ENCODE measurements around the gene GDPD1. TPM values are rescaled to one million over a fixed set of nuclear protein-coding genes. Genes with fewer than 3 reads are reported as not detected.

Gene GDPD1
- 1.3 and 2.6 TPM in 2 replicates for total RNA-seq (2021)
- long read RNA-seq, partial matches to known transcripts = 1 of 2 reads
- long read RNA-seq, other reads (novel, unspliced or antisense) = 0 of 2 reads

DNA sequence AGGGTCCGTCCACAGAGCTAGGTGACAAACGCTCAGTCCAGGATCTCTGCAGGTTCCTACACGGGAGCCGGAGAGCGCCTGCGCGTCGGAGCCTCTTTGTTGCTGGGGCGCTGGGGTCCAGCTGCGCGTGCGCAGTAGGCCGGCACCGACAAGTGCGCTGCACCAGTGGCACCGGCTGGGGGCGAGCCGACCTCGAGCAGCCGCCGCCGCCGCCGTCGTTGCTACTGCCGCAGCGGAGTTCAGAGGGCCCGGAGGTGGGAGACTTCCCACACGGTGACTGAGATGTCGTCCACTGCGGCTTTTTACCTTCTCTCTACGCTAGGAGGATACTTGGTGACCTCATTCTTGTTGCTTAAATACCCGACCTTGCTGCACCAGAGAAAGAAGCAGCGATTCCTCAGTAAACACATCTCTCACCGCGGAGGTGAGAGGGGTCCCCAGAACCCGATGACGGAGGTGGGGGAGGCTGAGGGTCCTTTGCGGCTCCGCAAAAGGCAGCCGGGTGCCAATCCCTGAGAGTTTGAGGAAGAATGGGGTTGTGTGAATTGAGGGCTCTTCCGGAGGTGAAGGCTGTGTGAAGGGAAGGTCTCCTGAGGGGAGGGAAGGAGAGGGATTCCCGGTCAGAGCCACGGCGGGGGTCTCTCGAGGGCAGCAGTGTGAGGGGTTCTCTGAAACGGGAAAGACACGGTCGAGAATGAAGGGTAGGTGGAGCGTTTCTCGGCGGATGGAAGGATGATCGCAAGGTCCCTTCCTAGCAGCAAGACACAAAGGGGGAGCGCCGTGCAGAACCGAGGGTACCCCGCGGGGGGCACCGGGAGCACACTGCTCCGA is at the start of gene GDPD1:
GDPD1 (plus strand) TSS at position 184 of the 831 bp plus-strand sequence; CDS start at position 283, 99 bp downstream.
- peak within 1 kb of the TSS; percentile 16 for H3K18ac ChIP-seq (ENCODE audit: insufficient read length, low read depth, low read length)
- H2AK5ac ChIP-seq (ENCODE audit: insufficient read length, low read length) = no peak within 1 kb of the TSS
- peak within 1 kb of the TSS; percentile 35 for H2AFZ ChIP-seq (ENCODE audit: low read length)
- no peak within 1 kb of the TSS for H4K5ac ChIP-seq (ENCODE audit: insufficient read length, low read depth, low read length)
- H3K14ac ChIP-seq (ENCODE audit: insufficient read depth, low read length) = peak within 1 kb of the TSS; percentile 81
- no CpG with 5 or more reads among the region's 60 CpGs for WGBS (ENCODE audit: extremely low coverage, insufficient read length, low lambda C conversion rate)
- H3K9me3 ChIP-seq (ENCODE audit: control insufficient read depth, low read depth, low read length) = no peaks in the 10 kb centered on the region
- H4K20me1 ChIP-seq (ENCODE audit: control insufficient read depth, insufficient read depth, insufficient read length) = no peaks in the 10 kb centered on the region
- Mint-ChIP-seq H3K27me3 (ENCODE audit: low read depth) (peaks cover 4% of the 10 kb centered on the region; the same call in 1 of the 2 replicates), H3K9me3 (no peaks in the 10 kb centered on the region), H3K36me3 (ENCODE audit: insufficient read depth in 1 of 3, low read depth in 3 of 3) (no peaks in the 10 kb centered on the region), H3K4me1 (peaks cover 6 to 7% of the 10 kb centered on the region in 2 experiments), H3K27ac (peak within 1 kb of the TSS; percentile 78 to 96 (median 93)), H3K4me3 (peak within 1 kb of the TSS; percentile 96 to 99)
- peaks cover 5% of the 10 kb centered on the region for H3K23me2 ChIP-seq (ENCODE audit: insufficient read length, low read depth, low read length, poor library complexity, severe bottlenecking)
- H3K4me2 ChIP-seq (ENCODE audit: insufficient read depth, insufficient read length, low read length) = peak within 1 kb of the TSS; percentile 61
- H3T11ph ChIP-seq (ENCODE audit: low read length) = no peak within 1 kb of the TSS
- no peak within 1 kb of the TSS for H2BK15ac ChIP-seq (ENCODE audit: low read depth, low read length)
- H2BK5ac ChIP-seq (ENCODE audit: insufficient read length, low read length) = no peak within 1 kb of the TSS
- peak within 1 kb of the TSS; percentile 60 for H3K9ac ChIP-seq (ENCODE audit: extremely low read depth, insufficient read length, low read length)
- H3K27ac ChIP-seq (ENCODE audit: insufficient read length, low read depth, low read length) = no peak within 1 kb of the TSS
- no peaks in the 10 kb centered on the region for H3K4me1 ChIP-seq (ENCODE audit: insufficient read depth, low read length)
- TF ChIP-seq, protein P1, sequence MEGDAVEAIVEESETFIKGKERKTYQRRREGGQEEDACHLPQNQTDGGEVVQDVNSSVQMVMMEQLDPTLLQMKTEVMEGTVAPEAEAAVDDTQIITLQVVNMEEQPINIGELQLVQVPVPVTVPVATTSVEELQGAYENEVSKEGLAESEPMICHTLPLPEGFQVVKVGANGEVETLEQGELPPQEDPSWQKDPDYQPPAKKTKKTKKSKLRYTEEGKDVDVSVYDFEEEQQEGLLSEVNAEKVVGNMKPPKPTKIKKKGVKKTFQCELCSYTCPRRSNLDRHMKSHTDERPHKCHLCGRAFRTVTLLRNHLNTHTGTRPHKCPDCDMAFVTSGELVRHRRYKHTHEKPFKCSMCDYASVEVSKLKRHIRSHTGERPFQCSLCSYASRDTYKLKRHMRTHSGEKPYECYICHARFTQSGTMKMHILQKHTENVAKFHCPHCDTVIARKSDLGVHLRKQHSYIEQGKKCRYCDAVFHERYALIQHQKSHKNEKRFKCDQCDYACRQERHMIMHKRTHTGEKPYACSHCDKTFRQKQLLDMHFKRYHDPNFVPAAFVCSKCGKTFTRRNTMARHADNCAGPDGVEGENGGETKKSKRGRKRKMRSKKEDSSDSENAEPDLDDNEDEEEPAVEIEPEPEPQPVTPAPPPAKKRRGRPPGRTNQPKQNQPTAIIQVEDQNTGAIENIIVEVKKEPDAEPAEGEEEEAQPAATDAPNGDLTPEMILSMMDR (conservative IDR thresholded peaks at IDR 0.05) = peak; percentile 71
- DNase-seq = peak; percentile 99
- H2BK120ac ChIP-seq (ENCODE audit: low read depth, low read length, poor library complexity, severe bottlenecking) = no peak within 1 kb of the TSS
- H4K91ac ChIP-seq (ENCODE audit: insufficient read length, low read depth, low read length) = no peak within 1 kb of the TSS
- H3K4ac ChIP-seq (ENCODE audit: low read depth, low read length) = no peak within 1 kb of the TSS
- H3K79me1 ChIP-seq (ENCODE audit: insufficient read depth, low read depth, low read length, poor library complexity, severe bottlenecking) = no peaks in the 10 kb centered on the region
- H3K27me3 ChIP-seq (ENCODE audit: insufficient read depth, low read length) = no peaks in the 10 kb centered on the region
- no peak within 1 kb of the TSS for H2BK12ac ChIP-seq (ENCODE audit: insufficient read length, low read depth, low read length)
- no peaks in the 10 kb centered on the region for H3K79me2 ChIP-seq (ENCODE audit: insufficient read depth, low read length)
- no peak within 1 kb of the TSS for H4K8ac ChIP-seq (replicated peaks; ENCODE audit: insufficient read length, low read depth, low read length)
- no peak within 1 kb of the TSS for H3K23ac ChIP-seq (ENCODE audit: insufficient read length, low read depth, low read length)
- no peak within 1 kb of the TSS for H3K56ac ChIP-seq (ENCODE audit: insufficient read length, low read depth, low read length)
- H2BK20ac ChIP-seq (ENCODE audit: low read depth, low read length, poor library complexity, severe bottlenecking) = no peak within 1 kb of the TSS
